ENCODE results near the gene NDUFAF2.

NDUFAF2 gene

GRCh38 chr5:61120534-61120933 is 175.5 kb downstream of the NDUFAF2 start:
- DNase-seq (ENCODE audit: low read depth in 2 of 2), result no peak

- no peak for DNase-seq (ENCODE audit: low read depth in 2 of 2)
Measured at GRCh38 chr5:61123145-61123544, 178.1 kb downstream of the NDUFAF2 start.

- no peak for DNase-seq (ENCODE audit: low read depth in 2 of 2)
Measured at GRCh38 chr5:61130289-61130688, 185.3 kb downstream of the NDUFAF2 start.

GRCh38 chr5:61132559-61132958 is 187.6 kb downstream of the NDUFAF2 start:
- DNase-seq (ENCODE audit: low read depth in 2 of 2), result no peak

- DNase-seq (ENCODE audit: low read depth in 2 of 2), result no peak
Measured at GRCh38 chr5:61137835-61138234, 192.8 kb downstream of the NDUFAF2 start.

- DNase-seq (ENCODE audit: low read depth in 2 of 2), result no peak
Measured at GRCh38 chr5:61139094-61139873, 194.3 kb downstream of the NDUFAF2 start.

GRCh38 chr5:61139931-61140330 is 194.9 kb downstream of the NDUFAF2 start:
- DNase-seq (ENCODE audit: low read depth in 2 of 2), result no peak

- no peak for DNase-seq (ENCODE audit: low read depth in 2 of 2)
Measured at GRCh38 chr5:61141801-61142200, 196.8 kb downstream of the NDUFAF2 start.

- no peak for DNase-seq (ENCODE audit: low read depth in 2 of 2)
Measured at GRCh38 chr5:61142391-61142790, 197.4 kb downstream of the NDUFAF2 start.

GRCh38 chr5:61142811-61143210 is 197.8 kb downstream of the NDUFAF2 start:
- no peak for DNase-seq (ENCODE audit: low read depth in 2 of 2)

- no peak for DNase-seq (ENCODE audit: low read depth in 2 of 2)
Measured at GRCh38 chr5:61148515-61148914, 203.5 kb downstream of the NDUFAF2 start.

GRCh38 chr5:61151893-61152292 is 206.9 kb downstream of the NDUFAF2 start:
- DNase-seq (ENCODE audit: low read depth in 2 of 2), result no peak

- no peak for DNase-seq (ENCODE audit: low read depth in 2 of 2)
Measured at GRCh38 chr5:61159070-61159469, 214.1 kb downstream of the NDUFAF2 start.

GRCh38 chr5:61159836-61160235 is 214.8 kb downstream of the NDUFAF2 start:
- no peak for DNase-seq (ENCODE audit: low read depth in 2 of 2)

- DNase-seq (ENCODE audit: low read depth in 2 of 2), result no peak
Measured at GRCh38 chr5:61160497-61160896, 215.5 kb downstream of the NDUFAF2 start.

- peak; percentile 79 to 80 for DNase-seq (ENCODE audit: low read depth in 2 of 2)
Measured at GRCh38 chr5:61162010-61162831, 217.2 kb downstream of the NDUFAF2 start, which contains the start of gene SMIM15. SMIM15 (minus strand) TSS chr5:61162468; CDS start chr5:61160171, 2,297 bp downstream.

- no peak for DNase-seq (ENCODE audit: low read depth in 2 of 2)
Measured at GRCh38 chr5:61162832-61163567, 218.0 kb downstream of the NDUFAF2 start.

GRCh38 chr5:61163905-61164304 is 218.9 kb downstream of the NDUFAF2 start:
- no peak for DNase-seq (ENCODE audit: low read depth in 2 of 2)

GRCh38 chr5:61167382-61167781 is 222.4 kb downstream of the NDUFAF2 start:
- DNase-seq (ENCODE audit: low read depth in 2 of 2), result no peak

- DNase-seq (ENCODE audit: low read depth in 2 of 2), result no peak
Measured at GRCh38 chr5:61168951-61169350, 223.9 kb downstream of the NDUFAF2 start.

GRCh38 chr5:61171479-61171878 is 226.5 kb downstream of the NDUFAF2 start:
- DNase-seq (ENCODE audit: low read depth in 2 of 2), result no peak

- no peak for DNase-seq (ENCODE audit: low read depth in 2 of 2)
Measured at GRCh38 chr5:61176631-61177030, 231.6 kb downstream of the NDUFAF2 start.

Data from stimulated activated CD4-positive, alpha-beta T cell treated with anti-CD3 and anti-CD28 coated beads, Interleukin-4, amount 100 ng/mL, for 48 hours (primary cell).